A549 (cell line): ENCODE results near the gene SH3BGRL2. TPM values are rescaled to one million over a fixed set of nuclear protein-coding genes. Genes with fewer than 3 reads are reported as not detected.

Experiments
- ATAC-seq, 2 experiments: fragments of 200-7000 bp in 1 of 2; fragments of >200 bp in 1 of 2; cut with Nextera tagmentation in 1 of 2; cut with Tn5 transposase in 1 of 2; 3 replicates each; pipeline versions ENCODE4 v1.8.0 to v1.9.1; 2018 to 2020; ENCODE audit warnings: mild to moderate bottlenecking in 1 of 2, moderate library complexity in 1 of 2
- CTCF ChIA-PET: fragments of 300-600 bp; sonication (Branson Sonifier 250); formaldehyde crosslinking; extraction: SDS; loops from one replicate; lab custom pipeline; 2021; ENCODE audit warnings: antibody characterized with exemption, inconsistent platforms; lab: Yijun Ruan, JAX
- POLR2A ChIA-PET: fragments of 350-600 bp; formaldehyde crosslinking; extraction: SDS; loops from one replicate; lab custom pipeline; 2021; ENCODE audit warnings: antibody characterized with exemption, inconsistent platforms; lab: Yijun Ruan, JAX
- DNase-seq, 2 experiments: peaks; one replicate each; pipeline versions ENCODE4 v3.0.0 to v3.0.0-alpha.2; 2011 to 2016; ENCODE audit warnings: low read depth in 1 of 2, low spot score in 1 of 2
- FAIRE-seq: peaks from 2 replicates; lab custom pipeline; 2011; peaks lifted over from hg19 to GRCh38; lab: Jason Lieb, UNC
- H3K27ac ChIP-seq, 2 experiments: fragments of >200 bp; sonication (Bioruptor Twin); formaldehyde crosslinking; 3 replicates each; pipeline ENCODE4 v1.5.1; 2016 to 2017
- H3K4me1 ChIP-seq: fragments of >200 bp; sonication (Bioruptor Twin); formaldehyde crosslinking; 3 replicates; pipeline ENCODE4 v1.6.1; 2016
- H3K4me2 ChIP-seq: fragments of >200 bp; sonication (Bioruptor Twin); formaldehyde crosslinking; 3 replicates; pipeline ENCODE4 v1.6.1; 2016
- H3K4me3 ChIP-seq: fragments of >200 bp; sonication (Bioruptor Twin); formaldehyde crosslinking; 3 replicates; pipeline ENCODE4 v1.5.1; 2016
- H3K9me3 ChIP-seq: fragments of >200 bp; sonication (Bioruptor Twin); formaldehyde crosslinking; 3 replicates; pipeline ENCODE4 v1.6.1; 2016
- BCL3 ChIP-seq: fragments of >200 bp; sonication (Bioruptor Twin); formaldehyde crosslinking; IDR thresholded peaks from 3 replicates; pipeline ENCODE4 v1.6.1; 2016
- CBX2 ChIP-seq: fragments of 200-600 bp; sonication (generic); IDR thresholded peaks from 2 replicates; pipeline ENCODE4 v1.6.1; 2016; ENCODE audit warnings: low read depth, mild to moderate bottlenecking, borderline replicate concordance
- FOSB ChIP-seq: fragments of 250-450 bp; sonication (Bioruptor Pico); IDR thresholded peaks from 2 replicates; pipeline ENCODE4 v1.5.0; 2020; ENCODE audit warnings: mild to moderate bottlenecking, moderate library complexity
- HEYL ChIP-seq: fragments of 250-450 bp; sonication (Bioruptor Pico); IDR thresholded peaks from 2 replicates; pipeline ENCODE4 v1.8.0; 2021; ENCODE audit warnings: mild to moderate bottlenecking, moderate library complexity
- HMGXB4 ChIP-seq: fragments of 250-450 bp; sonication (Bioruptor Pico); IDR thresholded peaks from 2 replicates; pipeline ENCODE4 v1.5.0; 2021; ENCODE audit warnings: mild to moderate bottlenecking, moderate library complexity, borderline replicate concordance
- JUN ChIP-seq, 2 experiments: fragments of >200 bp; sonication (Bioruptor Twin); formaldehyde crosslinking; IDR thresholded peaks; 2 replicates in 1 of 2; 3 replicates in 1 of 2; pipeline ENCODE4 v1.6.1; 2016 to 2017
- MAFK ChIP-seq: fragments of 450-650 bp; IDR thresholded peaks from 2 replicates; pipeline ENCODE4 v1.6.1; 2014; ENCODE audit not compliant: partially characterized antibody
- NFE2L2 ChIP-seq: fragments of 150-350 bp; conservative IDR thresholded peaks from 2 replicates; pipeline ENCODE4 v1.6.1; 2014; ENCODE audit warnings: low read length
- RARB ChIP-seq: fragments of 250-450 bp; sonication (Bioruptor Pico); IDR thresholded peaks from 2 replicates; pipeline ENCODE4 v1.8.0; 2021; ENCODE audit warnings: mild to moderate bottlenecking, moderate library complexity
- REST ChIP-seq: fragments of 200-600 bp; sonication (generic); IDR thresholded peaks from 2 replicates; pipeline ENCODE4 v1.6.1; 2016; ENCODE audit warnings: antibody characterized with exemption, mild to moderate bottlenecking, moderate library complexity
- RNF2 ChIP-seq: fragments of 200-600 bp; sonication (generic); IDR thresholded peaks from 2 replicates; pipeline ENCODE4 v1.6.1; 2016; ENCODE audit warnings: low read depth, mild to moderate bottlenecking, antibody characterized with exemption, moderate library complexity, borderline replicate concordance
- TFCP2L1 ChIP-seq: fragments of 250-450 bp; sonication (Bioruptor Pico); IDR thresholded peaks from 2 replicates; pipeline ENCODE4 v1.5.0; 2021; ENCODE audit warnings: mild to moderate bottlenecking
- ZFP36 ChIP-seq: fragments of 450-650 bp; IDR thresholded peaks from 2 replicates; pipeline ENCODE4 v1.6.1; 2014; ENCODE audit warnings: borderline replicate concordance; ENCODE audit not compliant: partially characterized antibody
- WGBS: methylation state at CpG from one replicate; pipeline ENCODE4 v1.1.6; 2017; ENCODE audit errors: missing lambda C conversion rate; 5-methylcytosine and 5-hydroxymethylcytosine counted together
- polyA plus RNA-seq, 4 experiments: library from polyadenylated mRNA; depleted of rRNA in 3 of 4; stranded (reverse); fragments of >200 nt; fragmentation: RNase III in 1 of 4; extraction: RNeasy Plus Mini Kit Qiagen cat#74134 plus additional on column Dnase treatment in 1 of 4; gene quantifications; 2 replicates in 3 of 4; 3 replicates in 1 of 4; pipeline ENCODE4 v1.2.3, GENCODE V29; 2011 to 2017
- TF ChIP-seq, protein P1 (sequence below): fragments of >200 bp; sonication (Bioruptor Twin); formaldehyde crosslinking; IDR thresholded peaks from 2 replicates; pipeline ENCODE4 v1.6.1; 2016

SH3BGRL2 gene
- polyA plus RNA-seq, 2 of the 4 experiments (the other 2 are of a cell fraction) = 0.48 to 1.9 TPM

DNA sequence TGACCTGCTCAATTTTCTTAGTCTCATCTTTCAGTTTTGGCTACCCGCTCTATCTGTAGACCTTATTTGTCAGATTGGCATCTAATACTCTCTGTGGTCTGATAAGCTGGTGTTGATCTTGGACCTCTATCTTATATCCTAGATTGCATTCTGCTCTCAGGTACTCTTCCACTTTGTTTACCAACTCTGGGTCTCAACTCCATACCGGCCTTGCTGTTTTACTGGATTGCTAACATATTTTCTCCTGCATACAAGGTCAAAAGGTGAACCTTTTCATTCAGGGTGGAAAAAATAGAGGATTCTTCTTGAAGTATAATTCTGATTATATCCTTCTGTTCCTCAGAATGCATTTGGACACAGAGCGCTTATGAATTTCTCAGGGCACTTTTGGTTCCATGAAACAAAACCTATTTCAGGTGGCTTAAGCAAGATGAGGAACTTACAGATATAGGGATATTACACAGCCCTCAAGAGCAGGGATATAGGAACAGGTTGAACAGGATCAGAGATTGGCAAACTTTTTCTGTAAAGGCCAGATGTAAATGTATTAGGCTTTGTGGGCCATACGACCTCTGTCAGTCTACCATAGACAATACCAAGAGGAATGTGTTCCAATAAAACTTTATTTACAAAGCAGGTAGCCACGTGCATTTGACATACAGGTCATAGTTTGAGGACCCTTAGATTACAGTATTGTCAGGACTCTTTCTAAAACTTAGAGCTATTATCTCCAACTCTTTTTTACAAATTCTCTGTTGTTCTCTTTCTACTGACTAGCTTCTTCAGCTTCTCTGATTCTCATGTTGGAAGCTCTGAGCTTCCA is 2.5 kb upstream of the SH3BGRL2 start (continued):
- TF ChIP-seq JUN (IDR thresholded peaks at IDR 0.05) = no peak

- no peaks in the 10 kb centered on the region for H3K9me3 ChIP-seq
- no peak overlapping the region for H3K27ac ChIP-seq
- ChIA-PET CTCF (interaction anchor here (1.4 kb wide), 1 partner anchor 60 kb away, joined by 6 read pairs; no protein-coding TSS in a partner anchor), POLR2A (no interaction called here)
- ATAC-seq = no peak
- H3K4me3 ChIP-seq = peak overlapping the region; percentile 72
- 40% methylated on average over 8 of the region's 8 CpGs for WGBS
- no peak for FAIRE-seq
- no peak for DNase-seq
- H3K4me1 ChIP-seq = no peaks in the 10 kb centered on the region
- TF ChIP-seq NFE2L2 = no peak
- H3K4me2 ChIP-seq = peak overlapping the region; percentile 98
These were observed 698 bp upstream of the SH3BGRL2 start for GRCh38 chr6:79630380-79630882.

DNA sequence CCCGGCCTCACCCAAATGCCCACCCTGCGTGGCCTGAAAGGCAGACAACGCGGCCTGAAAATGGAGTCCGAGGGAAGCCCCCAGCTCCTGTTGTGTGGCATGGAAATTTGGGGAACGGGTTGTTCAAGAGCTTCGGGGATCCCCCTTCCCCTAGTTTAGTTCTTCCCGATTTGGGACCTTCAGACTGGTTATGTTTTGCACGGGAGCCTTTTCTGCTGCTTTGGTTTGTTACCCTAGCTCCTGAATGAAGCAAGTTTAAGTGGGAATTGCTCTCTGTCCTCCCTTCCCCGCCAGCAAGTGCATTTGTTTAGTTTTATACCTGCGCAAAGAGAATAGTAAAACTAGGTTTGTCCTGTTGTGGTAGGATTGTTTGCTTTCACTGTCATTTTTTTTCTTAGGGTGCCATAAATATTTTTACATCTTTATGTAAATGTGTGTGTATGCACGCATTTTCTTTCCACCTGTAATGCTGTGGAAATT is 604 bp downstream of the SH3BGRL2 start:
- Histone ChIP-seq H3K4me2 (peak overlapping the region; percentile 98), H3K4me1 (no peaks in the 10 kb centered on the region), H3K27ac (peak overlapping the region; percentile 43 to 81; a peak in 5 of 6 replicates), H3K4me3 (peak overlapping the region; percentile 72), H3K9me3 (no peaks in the 10 kb centered on the region)
- ATAC-seq (no peak; a peak in 1 of 6 replicates), FAIRE-seq (no peak), DNase-seq (no peak)
- CTCF ChIA-PET = interaction anchor here (0.6 to 1.4 kb wide), 3 partner anchors 44 to 83 kb away, joined by 3 to 6 read pairs (median 3); no protein-coding TSS in a partner anchor
- POLR2A ChIA-PET = no interaction called here
- WGBS = 19% methylated on average over 12 of the region's 12 CpGs
- no peak for TF ChIP-seq FOSB
- no peak for TF ChIP-seq CBX2
- TF ChIP-seq ZFP36 = no peak
- TF ChIP-seq BCL3 = no peak

DNA sequence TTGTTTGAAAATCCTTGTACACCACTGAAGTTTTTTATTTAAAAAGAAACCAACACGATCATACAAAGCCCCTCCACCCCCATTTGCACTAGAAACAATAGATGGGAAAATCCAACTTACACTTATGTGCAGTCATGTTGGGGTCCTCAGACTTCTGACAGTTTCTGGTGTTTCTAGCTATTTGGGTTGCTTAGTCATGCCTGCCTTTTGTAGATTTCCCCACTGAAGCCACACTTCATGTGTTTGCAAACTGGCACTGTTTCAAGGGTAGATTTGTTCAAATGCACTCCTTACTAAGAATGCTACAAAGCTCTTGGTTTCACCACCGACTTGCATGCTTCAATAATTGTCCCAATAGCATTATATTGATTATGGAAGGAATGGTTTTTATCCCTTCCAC is 1.5 kb downstream of the SH3BGRL2 start:
- WGBS = 71% methylated on average over 2 of the region's 2 CpGs
- H3K4me1 ChIP-seq = no peaks in the 10 kb centered on the region
- no peaks in the 10 kb centered on the region for H3K9me3 ChIP-seq
- no peak for TF ChIP-seq REST
- TF ChIP-seq, protein P1, sequence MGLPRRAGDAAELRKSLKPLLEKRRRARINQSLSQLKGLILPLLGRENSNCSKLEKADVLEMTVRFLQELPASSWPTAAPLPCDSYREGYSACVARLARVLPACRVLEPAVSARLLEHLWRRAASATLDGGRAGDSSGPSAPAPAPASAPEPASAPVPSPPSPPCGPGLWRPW = no peak
- TF ChIP-seq RARB (CRISPR knock-in tag) = no peak
- no peak for TF ChIP-seq MAFK
- TF ChIP-seq HMGXB4 (CRISPR knock-in tag) = no peak
- TF ChIP-seq HEYL (CRISPR knock-in tag) = no peak
- no peak for TF ChIP-seq BCL3
- no peak for TF ChIP-seq RNF2
- no peak for TF ChIP-seq TFCP2L1 (CRISPR knock-in tag)
- no peak overlapping the region for H3K4me2 ChIP-seq
- H3K27ac ChIP-seq = no peak overlapping the region
- ChIA-PET CTCF (interaction anchor here (1.1 to 1.3 kb wide), 2 partner anchors 40 to 82 kb away, joined by 3 to 5 read pairs; no protein-coding TSS in a partner anchor), POLR2A (no interaction called here)
- no peak for DNase-seq
- no peak overlapping the region for H3K4me3 ChIP-seq
- FAIRE-seq = no peak
- no peak for ATAC-seq
